ENCODE results near the gene DSCAM. TPM values are rescaled to one million over a fixed set of nuclear protein-coding genes. Genes with fewer than 3 reads are reported as not detected.

Gene DSCAM
- total RNA-seq, 2 donors from 2014 or later = 18.5 to 25.5 TPM

- no peak for TF ChIP-seq CTCF (conservative IDR thresholded peaks at IDR 0.05)
- no peaks in the 10 kb centered on the region for H3K4me1 ChIP-seq (ENCODE audit: control insufficient read depth, insufficient read depth, low read length)
- H3K27ac ChIP-seq (ENCODE audit: low read depth, low read length) = no peak overlapping the region
- H3K27me3 Mint-ChIP-seq (ENCODE audit: insufficient read depth) = no peaks in the 10 kb centered on the region
- H3K9me3 ChIP-seq (ENCODE audit: control insufficient read depth, low read length) = no peaks in the 10 kb centered on the region
- H3K4me1 Mint-ChIP-seq = peaks cover 6% of the 10 kb centered on the region
- peaks cover 43% of the 10 kb centered on the region for H3K36me3 ChIP-seq (ENCODE audit: control insufficient read depth, insufficient read depth, low read length)
- H3K9me3 Mint-ChIP-seq = no peaks in the 10 kb centered on the region
- H3K4me3 ChIP-seq (ENCODE audit: low read length) = no peak overlapping the region
- H3K4me3 Mint-ChIP-seq = no peak overlapping the region
- WGBS, 2 experiments (ENCODE audit: insufficient coverage in 1 of 2, insufficient read length in 1 of 2) = 94 to 100% methylated on average over 1 to 2 of the region's 2 CpGs
- H3K36me3 Mint-ChIP-seq (ENCODE audit: low read depth) = peaks cover 18% of the 10 kb centered on the region
- H3K27ac Mint-ChIP-seq = no peak overlapping the region
- no peaks in the 10 kb centered on the region for H3K27me3 ChIP-seq (ENCODE audit: control insufficient read depth, insufficient read depth, low read length, poor library complexity, severe bottlenecking)
- no peak overlapping the region for H3K9ac ChIP-seq (ENCODE audit: extremely low read depth, low read length, poor library complexity, severe bottlenecking)
- no peak for DNase-seq
Observed at GRCh38 chr21:40372506-40372905, 474.5 kb downstream of the DSCAM start.

GRCh38 chr21:40371329-40371728 lies 475.6 kb downstream of the DSCAM start:
- no peaks in the 10 kb centered on the region for H3K27me3 ChIP-seq (ENCODE audit: control insufficient read depth, insufficient read depth, low read length, poor library complexity, severe bottlenecking)
- Mint-ChIP-seq H3K36me3 (ENCODE audit: low read depth) (peaks cover 27% of the 10 kb centered on the region), H3K4me3 (no peak overlapping the region), H3K27ac (no peak overlapping the region), H3K9me3 (no peaks in the 10 kb centered on the region), H3K4me1 (peaks cover 6% of the 10 kb centered on the region), H3K27me3 (ENCODE audit: insufficient read depth) (no peaks in the 10 kb centered on the region)
- no peak overlapping the region for H3K4me3 ChIP-seq (ENCODE audit: low read length)
- no peaks in the 10 kb centered on the region for H3K9me3 ChIP-seq (ENCODE audit: control insufficient read depth, low read length)
- TF ChIP-seq CTCF (conservative IDR thresholded peaks at IDR 0.05) = no peak
- H3K4me1 ChIP-seq (ENCODE audit: control insufficient read depth, insufficient read depth, low read length) = no peaks in the 10 kb centered on the region
- H3K9ac ChIP-seq (ENCODE audit: extremely low read depth, low read length, poor library complexity, severe bottlenecking) = no peak overlapping the region
- 94 to 100% methylated on average over 3 to 4 of the region's 4 CpGs for WGBS, 2 experiments (ENCODE audit: insufficient coverage in 1 of 2, insufficient read length in 1 of 2)
- no peak for DNase-seq
- no peak overlapping the region for H3K27ac ChIP-seq (ENCODE audit: low read depth, low read length)
- peaks cover 55% of the 10 kb centered on the region for H3K36me3 ChIP-seq (ENCODE audit: control insufficient read depth, insufficient read depth, low read length)

GRCh38 chr21:40356644-40357043 lies 490.3 kb downstream of the DSCAM start:
- Histone ChIP-seq H3K4me1 (ENCODE audit: control insufficient read depth, insufficient read depth, low read length) (no peaks in the 10 kb centered on the region), H3K9ac (ENCODE audit: extremely low read depth, low read length, poor library complexity, severe bottlenecking) (no peak overlapping the region), H3K9me3 (ENCODE audit: control insufficient read depth, low read length) (no peaks in the 10 kb centered on the region), H3K27me3 (ENCODE audit: control insufficient read depth, insufficient read depth, low read length, poor library complexity, severe bottlenecking) (no peaks in the 10 kb centered on the region), H3K4me3 (ENCODE audit: low read length) (no peak overlapping the region), H3K27ac (ENCODE audit: low read depth, low read length) (no peak overlapping the region), H3K36me3 (ENCODE audit: control insufficient read depth, insufficient read depth, low read length) (peaks cover 57% of the 10 kb centered on the region)
- no peaks in the 10 kb centered on the region for H3K9me3 Mint-ChIP-seq
- no peaks in the 10 kb centered on the region for H3K27me3 Mint-ChIP-seq (ENCODE audit: insufficient read depth)
- WGBS, 2 experiments (ENCODE audit: insufficient coverage in 1 of 2, insufficient read length in 1 of 2) = 76 to 100% methylated on average over 1 to 2 of the region's 2 CpGs
- no peaks in the 10 kb centered on the region for H3K4me1 Mint-ChIP-seq
- no peak overlapping the region for H3K4me3 Mint-ChIP-seq
- no peak for DNase-seq
- no peak overlapping the region for H3K27ac Mint-ChIP-seq
- H3K36me3 Mint-ChIP-seq (ENCODE audit: low read depth) = peaks cover 29% of the 10 kb centered on the region
- peak; percentile 57 for TF ChIP-seq CTCF (conservative IDR thresholded peaks at IDR 0.05)

Data from endodermal cell (in vitro differentiated cells).